T-helper 2 cell (primary cell): Measurements from ENCODE around the gene GMPPB.
"Not testable (repeated sequence)": the region's sequence is repeated elsewhere in the genome, so short reads cannot be mapped to it uniquely, and the experiment has no call there.

Experiments
- DNase-seq, 5 experiments: peaks; one replicate each; pipeline versions ENCODE4 v3.0.0 to v3.0.0-alpha.2; 2012 to 2022

Gene GMPPB

GRCh38 chr3:49712631-49713317 lies 11.0 kb downstream of the GMPPB start:
- peak in 1 of 5 experiments; percentile 65 for DNase-seq

- DNase-seq, result no peak
Measured at GRCh38 chr3:49712166-49712565, 11.6 kb downstream of the GMPPB start.

GRCh38 chr3:49711489-49711888 lies 12.3 kb downstream of the GMPPB start:
- DNase-seq, result no peak

GRCh38 chr3:49709852-49710251 lies 13.9 kb downstream of the GMPPB start:
- DNase-seq, result no peak

- DNase-seq, result no peak
Measured at GRCh38 chr3:49707113-49707480, 16.7 kb downstream of the GMPPB start.

GRCh38 chr3:49706456-49707112 lies 17.2 kb downstream of the GMPPB start:
- DNase-seq, result no peak

GRCh38 chr3:49705390-49705960 lies 18.3 kb downstream of the GMPPB start:
- DNase-seq, result no peak

- DNase-seq, result no peak
Measured at GRCh38 chr3:49704629-49705028, 19.1 kb downstream of the GMPPB start.

GRCh38 chr3:49703956-49704355 lies 19.8 kb downstream of the GMPPB start:
- no peak for DNase-seq

GRCh38 chr3:49703443-49703927 lies 20.3 kb downstream of the GMPPB start:
- peak in 4 of 5 experiments; percentile 40 to 77 (median 48) for DNase-seq

GRCh38 chr3:49702672-49703071 lies 21.1 kb downstream of the GMPPB start:
- DNase-seq, result no peak

- no peak for DNase-seq
Measured at GRCh38 chr3:49701388-49702077, 22.2 kb downstream of the GMPPB start.

- DNase-seq, result no peak
Measured at GRCh38 chr3:49700453-49701128, 23.2 kb downstream of the GMPPB start.

- no peak for DNase-seq
Measured at GRCh38 chr3:49700014-49700413, 23.7 kb downstream of the GMPPB start.

- DNase-seq, result no peak
Measured at GRCh38 chr3:49699281-49699979, 24.3 kb downstream of the GMPPB start.

- DNase-seq, result not testable (repeated sequence)
Measured at GRCh38 chr3:49695350-49696015, 28.3 kb downstream of the GMPPB start.

GRCh38 chr3:49694409-49695070 lies 29.2 kb downstream of the GMPPB start:
- DNase-seq, result not testable (repeated sequence)

- not testable (repeated sequence) for DNase-seq
Measured at GRCh38 chr3:49691481-49691880, 32.3 kb downstream of the GMPPB start.

GRCh38 chr3:49690856-49691255 lies 32.9 kb downstream of the GMPPB start:
- DNase-seq, result not testable (repeated sequence)

- DNase-seq, result not testable (repeated sequence)
Measured at GRCh38 chr3:49689908-49690624, 33.7 kb downstream of the GMPPB start.
